ENCODE data around the gene TRDMT1. TPM values are rescaled to one million over a fixed set of nuclear protein-coding genes. Genes with fewer than 3 reads are reported as not detected.

Gene TRDMT1
- total RNA-seq, 1 experiment from 2014 or later = 20.2 TPM

- Histone ChIP-seq H4K20me1 (ENCODE audit: control insufficient read depth, insufficient read depth, insufficient read length) (no peaks in the 10 kb centered on the region), H2BK120ac (ENCODE audit: low read depth, low read length, poor library complexity, severe bottlenecking) (no peak overlapping the region), H3K14ac (ENCODE audit: insufficient read depth, low read length) (no peak overlapping the region), H2BK20ac (ENCODE audit: low read depth, low read length, poor library complexity, severe bottlenecking) (no peak overlapping the region), H3K79me2 (ENCODE audit: insufficient read depth, low read length) (no peaks in the 10 kb centered on the region), H3T11ph (ENCODE audit: low read length) (no peak overlapping the region), H4K8ac (replicated peaks; ENCODE audit: insufficient read length, low read depth, low read length) (no peak overlapping the region), H3K27ac (ENCODE audit: insufficient read length, low read depth, low read length) (no peak overlapping the region), H3K18ac (ENCODE audit: insufficient read length, low read depth, low read length) (no peak overlapping the region), H2AFZ (ENCODE audit: low read length) (no peak overlapping the region), H3K56ac (ENCODE audit: insufficient read length, low read depth, low read length) (no peak overlapping the region), H2BK12ac (ENCODE audit: insufficient read length, low read depth, low read length) (no peak overlapping the region), H2BK15ac (ENCODE audit: low read depth, low read length) (no peak overlapping the region), H4K5ac (ENCODE audit: insufficient read length, low read depth, low read length) (no peak overlapping the region), H4K91ac (ENCODE audit: insufficient read length, low read depth, low read length) (no peak overlapping the region), H3K79me1 (ENCODE audit: insufficient read depth, low read depth, low read length, poor library complexity, severe bottlenecking) (no peaks in the 10 kb centered on the region), H3K4me1 (ENCODE audit: insufficient read depth, low read length) (peaks cover 7% of the 10 kb centered on the region; the same call in 1 of the 2 replicates), H3K23ac (ENCODE audit: insufficient read length, low read depth, low read length) (no peak overlapping the region), H2BK5ac (ENCODE audit: insufficient read length, low read length) (no peak overlapping the region), H2AK5ac (ENCODE audit: insufficient read length, low read length) (no peak overlapping the region), H3K4ac (ENCODE audit: low read depth, low read length) (no peak overlapping the region), H3K23me2 (ENCODE audit: insufficient read length, low read depth, low read length, poor library complexity, severe bottlenecking) (no peaks in the 10 kb centered on the region), H3K4me2 (ENCODE audit: insufficient read depth, insufficient read length, low read length) (no peak overlapping the region), H3K9ac (ENCODE audit: extremely low read depth, insufficient read length, low read length) (no peak overlapping the region), H3K27me3 (ENCODE audit: insufficient read depth, low read length) (no peaks in the 10 kb centered on the region), H3K9me3 (ENCODE audit: control insufficient read depth, low read depth, low read length) (no peaks in the 10 kb centered on the region)
- Mint-ChIP-seq H3K36me3 (ENCODE audit: insufficient read depth in 1 of 3, low read depth in 3 of 3) (no peaks in the 10 kb centered on the region; a peak in 1 of 7 replicates), H3K9me3 (no peaks in the 10 kb centered on the region), H3K4me1 (peaks cover 50 to 57% of the 10 kb centered on the region in 2 experiments), H3K4me3 (no peak overlapping the region), H3K27ac (peak overlapping the region in 2 of 3 experiments; percentile 16 to 69; a peak in 1 of 7 replicates), H3K27me3 (ENCODE audit: low read depth) (no peaks in the 10 kb centered on the region)
- no CpG with 5 or more reads among the region's 6 CpGs for WGBS (ENCODE audit: extremely low coverage, insufficient read length, low lambda C conversion rate)
- DNase-seq = no peak
- TF ChIP-seq CTCF (conservative IDR thresholded peaks at IDR 0.05) = no peak
Observed at GRCh38 chr10:17216901-17217395, 15.5 kb upstream of the TRDMT1 start.

All from H9 (cell line).